HEK293 (cell line): ENCODE results near the gene CLDN3.

Experiments
- EGR2 ChIP-seq: fragments of 450-650 bp; formaldehyde crosslinking; IDR thresholded peaks from 2 replicates; pipeline ENCODE4 v1.5.1; 2016; ENCODE audit warnings: low read depth, missing biosample characterization, missing genetic modification characterization
- KLF1 ChIP-seq: fragments of 450-650 bp; formaldehyde crosslinking; IDR thresholded peaks from 2 replicates; pipeline ENCODE4 v1.5.1; 2016; ENCODE audit warnings: missing biosample characterization, missing genetic modification characterization
- KLF16 ChIP-seq: fragments of 450-650 bp; formaldehyde crosslinking; IDR thresholded peaks from 2 replicates; pipeline ENCODE4 v1.5.1; 2017; ENCODE audit warnings: missing biosample characterization, missing genetic modification characterization
- KLF7 ChIP-seq: fragments of 450-650 bp; formaldehyde crosslinking; IDR thresholded peaks from 2 replicates; pipeline ENCODE4 v1.5.1; 2016; ENCODE audit warnings: missing biosample characterization, missing genetic modification characterization, borderline replicate concordance
- PRDM4 ChIP-seq: fragments of 450-650 bp; formaldehyde crosslinking; IDR thresholded peaks from 2 replicates; pipeline ENCODE4 v1.5.1; 2017; ENCODE audit warnings: missing biosample characterization, missing genetic modification characterization
- RBAK ChIP-seq: fragments of 450-650 bp; formaldehyde crosslinking; IDR thresholded peaks from 2 replicates; pipeline ENCODE4 v1.5.1; 2016; ENCODE audit warnings: missing biosample characterization, missing genetic modification characterization
- SCRT1 ChIP-seq: fragments of 450-650 bp; formaldehyde crosslinking; IDR thresholded peaks from 2 replicates; pipeline ENCODE4 v1.5.1; 2016; ENCODE audit warnings: missing biosample characterization, missing genetic modification characterization, borderline replicate concordance
- SP2 ChIP-seq: fragments of 450-650 bp; formaldehyde crosslinking; IDR thresholded peaks from 2 replicates; pipeline ENCODE4 v1.5.1; 2016; ENCODE audit warnings: missing biosample characterization, missing genetic modification characterization
- ZBTB48 ChIP-seq: fragments of 450-650 bp; formaldehyde crosslinking; IDR thresholded peaks from 2 replicates; pipeline ENCODE4 v1.5.1; 2016; ENCODE audit warnings: missing biosample characterization, missing genetic modification characterization
- ZBTB7A ChIP-seq: fragments of 450-650 bp; formaldehyde crosslinking; IDR thresholded peaks from 2 replicates; pipeline ENCODE4 v1.5.1; 2016; ENCODE audit warnings: low read depth, missing biosample characterization, missing genetic modification characterization
- ZFP69B ChIP-seq: fragments of 450-650 bp; formaldehyde crosslinking; IDR thresholded peaks from 2 replicates; pipeline ENCODE4 v1.5.1; 2016; ENCODE audit warnings: missing biosample characterization, missing genetic modification characterization
- ZNF10 ChIP-seq: fragments of 450-650 bp; formaldehyde crosslinking; IDR thresholded peaks from 2 replicates; pipeline ENCODE4 v1.5.1; 2017; ENCODE audit warnings: missing biosample characterization, missing genetic modification characterization
- ZNF138 ChIP-seq: fragments of 450-650 bp; formaldehyde crosslinking; IDR thresholded peaks from 2 replicates; pipeline ENCODE4 v1.5.1; 2016; ENCODE audit warnings: missing biosample characterization, missing genetic modification characterization, borderline replicate concordance
- ZNF16 ChIP-seq: fragments of 450-650 bp; formaldehyde crosslinking; IDR thresholded peaks from 2 replicates; pipeline ENCODE4 v1.5.1; 2016; ENCODE audit warnings: low read depth, missing biosample characterization, missing genetic modification characterization
- ZNF18 ChIP-seq: fragments of 450-650 bp; formaldehyde crosslinking; IDR thresholded peaks from 2 replicates; pipeline ENCODE4 v1.5.1; 2016; ENCODE audit warnings: missing biosample characterization, missing genetic modification characterization
- ZNF26 ChIP-seq: fragments of 450-650 bp; formaldehyde crosslinking; IDR thresholded peaks from 2 replicates; pipeline ENCODE4 v1.5.1; 2016; ENCODE audit warnings: missing biosample characterization, missing genetic modification characterization
- ZNF274 ChIP-seq, 2 experiments: fragments of 200-500 bp in 1 of 2; fragments of 450-650 bp in 1 of 2; sonication (Bioruptor generic) in 1 of 2; formaldehyde crosslinking in 1 of 2; IDR thresholded peaks; 2 replicates each; pipeline versions ENCODE4 v1.5.1 to v1.6.1; 2014 to 2016; ENCODE audit warnings: borderline replicate concordance in 1 of 2, inconsistent platforms in 1 of 2, low read length in 1 of 2, missing biosample characterization in 1 of 2, missing genetic modification characterization in 1 of 2
- ZNF335 ChIP-seq: fragments of 450-650 bp; formaldehyde crosslinking; conservative IDR thresholded peaks from 2 replicates; pipeline ENCODE4 v1.5.1; 2016; ENCODE audit warnings: missing biosample characterization, missing genetic modification characterization
- ZNF366 ChIP-seq: fragments of 450-650 bp; formaldehyde crosslinking; conservative IDR thresholded peaks from 2 replicates; pipeline ENCODE4 v1.5.1; 2016; ENCODE audit warnings: missing biosample characterization, missing genetic modification characterization
- ZNF37A ChIP-seq: fragments of 450-650 bp; IDR thresholded peaks from 2 replicates; pipeline ENCODE4 v1.5.1; 2018; ENCODE audit warnings: missing biosample characterization, missing genetic modification characterization
- ZNF530 ChIP-seq: fragments of 450-650 bp; formaldehyde crosslinking; IDR thresholded peaks from 2 replicates; pipeline ENCODE4 v1.5.1; 2016; ENCODE audit warnings: low read depth, missing biosample characterization, missing genetic modification characterization
- ZNF558 ChIP-seq: fragments of 450-650 bp; formaldehyde crosslinking; IDR thresholded peaks from 2 replicates; pipeline ENCODE4 v1.5.1; 2016; ENCODE audit warnings: missing biosample characterization, missing genetic modification characterization
- ZNF600 ChIP-seq: fragments of 450-650 bp; formaldehyde crosslinking; IDR thresholded peaks from 2 replicates; pipeline ENCODE4 v1.5.1; 2016; ENCODE audit warnings: missing biosample characterization, missing genetic modification characterization
- ZNF629 ChIP-seq: fragments of 450-650 bp; formaldehyde crosslinking; IDR thresholded peaks from 2 replicates; pipeline ENCODE4 v1.5.1; 2017; ENCODE audit warnings: missing biosample characterization, missing genetic modification characterization
- ZNF654 ChIP-seq: fragments of 450-650 bp; formaldehyde crosslinking; IDR thresholded peaks from 2 replicates; pipeline ENCODE4 v1.5.1; 2016; ENCODE audit warnings: low read depth, missing biosample characterization, missing genetic modification characterization
- ZNF658 ChIP-seq: fragments of 450-650 bp; formaldehyde crosslinking; IDR thresholded peaks from 2 replicates; pipeline ENCODE4; 2016; ENCODE audit warnings: missing biosample characterization, missing genetic modification characterization
- ZNF692 ChIP-seq: fragments of 450-650 bp; formaldehyde crosslinking; IDR thresholded peaks from 2 replicates; pipeline ENCODE4 v1.5.1; 2016; ENCODE audit warnings: missing biosample characterization, missing genetic modification characterization
- ZNF701 ChIP-seq: fragments of 450-650 bp; formaldehyde crosslinking; IDR thresholded peaks from 2 replicates; pipeline ENCODE4 v1.5.1; 2016; ENCODE audit warnings: missing biosample characterization, missing genetic modification characterization
- ZNF791 ChIP-seq: fragments of 450-650 bp; formaldehyde crosslinking; IDR thresholded peaks from 2 replicates; pipeline ENCODE4 v1.5.1; 2016; ENCODE audit warnings: missing biosample characterization, missing genetic modification characterization
- ZNF837 ChIP-seq: fragments of 450-650 bp; formaldehyde crosslinking; IDR thresholded peaks from 2 replicates; pipeline ENCODE4 v1.5.1; 2016; ENCODE audit warnings: missing biosample characterization, missing genetic modification characterization
- ZNF843 ChIP-seq: fragments of 450-650 bp; formaldehyde crosslinking; IDR thresholded peaks from 2 replicates; pipeline ENCODE4 v1.5.1; 2016; ENCODE audit warnings: missing biosample characterization, missing genetic modification characterization
- ZSCAN4 ChIP-seq: fragments of 450-650 bp; formaldehyde crosslinking; IDR thresholded peaks from 2 replicates; pipeline ENCODE4 v1.5.1; 2017; ENCODE audit warnings: missing biosample characterization, missing genetic modification characterization

The CLDN3 gene

GRCh38 chr7:73734619-73735527 lies 35.2 kb downstream of the CLDN3 start (continued):
- TF ChIP-seq ZNF26 (tag by site-specific recombination) (no peak), ZNF701 (no peak), SP2 (peak; percentile 76), ZNF791 (tag by site-specific recombination) (no peak), ZFP69B (tag by site-specific recombination) (no peak), ZNF18 (0 out of 2 replicates have a peak, but pooled peaks have one; percentile 36), ZNF558 (tag by site-specific recombination) (peak; percentile 51; the same call in 1 of the 2 replicates), ZNF274 (IDR thresholded peaks at IDR 0.05; ENCODE audit: low read length) (no peak), ZNF274 (tag by site-specific recombination; IDR thresholded peaks at IDR 0.05; ENCODE audit: borderline replicate concordance) (no peak), KLF1 (peak; percentile 82), ZBTB7A (tag by site-specific recombination) (no peak), ZNF658 (tag by site-specific recombination) (no peak), ZNF335 (tag by site-specific recombination) (no peak), ZBTB48 (tag by site-specific recombination) (peak; percentile 43; the same call in 1 of the 2 replicates), ZNF600 (tag by site-specific recombination) (0 out of 2 replicates have a peak, but pooled peaks have one; percentile 42), ZNF654 (tag by site-specific recombination) (peak; percentile 85), ZNF37A (tag by site-specific recombination) (no peak), ZNF629 (peak; percentile 42; the same call in 1 of the 2 replicates), ZNF843 (tag by site-specific recombination) (no peak), ZNF692 (peak; percentile 82), ZNF16 (no peak), ZNF837 (no peak), ZSCAN4 (tag by site-specific recombination) (no peak), PRDM4 (tag by site-specific recombination) (peak; percentile 81), ZNF138 (tag by site-specific recombination) (no peak), ZNF366 (tag by site-specific recombination) (peak; percentile 63), KLF7 (no peak; the same call in 1 of the 2 replicates), SCRT1 (tag by site-specific recombination) (no peak), KLF16 (tag by site-specific recombination) (peak; percentile 72; the same call in 1 of the 2 replicates), ZNF10 (tag by site-specific recombination) (no peak), RBAK (no peak), EGR2 (tag by site-specific recombination) (no peak), ZNF530 (tag by site-specific recombination) (no peak)
